HG03159 (cell line): ENCODE measurements around the gene HEG1.
A peak's percentile ranks its signal among the peaks of the same experiment; 100 is the strongest.

Experiments used
- ATAC-seq: cut with Tn5 transposase; IDR thresholded peaks from one replicate; pipeline ENCODE4 v1.9.1; 2021; ENCODE audit warnings: mild to moderate bottlenecking, moderate library complexity; ENCODE audit not compliant: unreplicated experiment

Gene HEG1

DNA sequence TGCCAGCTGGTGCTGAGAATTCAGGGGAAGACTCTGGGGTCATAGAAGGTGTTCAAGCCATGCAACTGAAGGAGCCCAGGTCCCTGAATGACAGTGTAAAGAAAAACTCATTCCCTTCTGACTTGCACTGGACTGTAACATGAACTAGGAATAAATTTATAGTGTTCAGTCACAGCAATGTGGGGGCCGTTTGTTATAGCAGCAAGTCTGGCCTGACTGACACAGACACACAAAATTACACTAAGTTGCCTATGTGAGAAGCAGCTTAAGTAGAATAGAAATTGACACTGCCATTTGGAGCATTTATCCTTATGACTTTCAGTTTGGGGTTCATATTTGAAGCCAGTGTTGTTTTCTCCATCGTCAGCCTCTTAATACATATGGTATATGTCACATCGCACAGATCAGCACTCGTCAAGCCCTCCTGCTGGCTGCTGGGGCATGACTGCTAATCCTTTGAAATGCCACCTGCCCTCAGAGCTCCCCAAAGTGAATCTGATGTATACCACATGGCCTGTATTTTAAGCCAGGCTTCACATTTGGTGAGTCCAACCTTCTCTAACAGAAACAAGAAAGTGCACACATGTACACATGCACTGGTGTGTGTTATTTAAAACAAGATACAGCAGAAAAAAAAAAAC is 17.1 kb upstream of the HEG1 start:
- no peak for ATAC-seq

- no peak for ATAC-seq
Observed at GRCh38 chr3:125072301-125072700, 16.5 kb upstream of the HEG1 start.

DNA sequence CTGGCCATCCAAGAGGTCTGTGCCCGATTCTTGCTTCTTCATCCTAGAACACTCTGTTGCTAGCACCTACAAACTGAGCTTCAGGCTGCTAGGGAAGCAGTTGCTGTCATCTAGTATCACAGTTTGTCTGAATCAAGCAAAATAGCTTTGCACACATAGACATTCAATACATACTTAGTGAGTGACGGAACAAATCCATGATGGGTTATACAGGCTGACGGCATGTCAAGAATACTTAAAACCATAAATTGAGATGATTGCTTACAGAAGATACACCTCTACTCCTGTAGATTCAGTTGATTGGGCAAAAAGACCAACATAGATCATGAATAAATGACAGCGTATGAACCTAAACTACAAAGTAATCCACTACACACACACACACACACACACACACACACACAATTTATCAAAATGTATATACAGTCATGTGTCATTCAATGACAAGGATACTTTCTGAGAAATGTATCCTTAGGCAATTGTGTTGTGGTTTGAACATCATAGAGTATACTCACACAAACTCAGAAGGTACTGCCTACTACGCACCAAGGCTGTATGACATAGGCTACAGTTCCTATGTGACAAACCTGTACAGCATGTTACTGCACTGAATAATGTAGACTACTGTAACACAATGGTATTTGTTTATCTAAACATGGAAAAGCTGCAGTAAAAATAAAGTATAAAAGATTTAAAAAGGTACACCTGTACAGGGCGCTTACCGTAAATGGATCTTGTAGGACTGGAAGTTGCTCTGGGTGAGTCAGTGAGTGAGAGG is 14.4 kb upstream of the HEG1 start:
- no peak for ATAC-seq

DNA sequence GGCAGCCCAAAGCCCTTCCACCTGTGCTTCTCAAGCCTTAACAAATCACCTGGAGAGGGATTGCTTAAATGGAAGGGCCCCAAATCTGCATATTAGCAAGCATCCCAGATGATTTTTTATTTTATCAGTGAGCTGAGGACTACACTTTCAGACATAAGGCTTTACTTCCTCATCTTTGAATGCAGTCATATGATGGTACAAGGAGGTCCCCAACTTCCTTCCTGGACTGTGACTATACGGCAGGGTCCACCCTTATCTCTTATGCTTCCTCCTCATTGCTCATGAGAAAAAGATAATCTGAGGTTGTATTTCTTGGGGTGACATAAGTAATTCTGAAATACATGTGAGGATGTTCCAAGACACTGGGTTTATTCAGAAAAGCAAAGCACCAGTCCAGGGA is 13.7 kb upstream of the HEG1 start:
- ATAC-seq = no peak

- no peak for ATAC-seq
Observed at GRCh38 chr3:125068265-125068664, 12.5 kb upstream of the HEG1 start.

DNA sequence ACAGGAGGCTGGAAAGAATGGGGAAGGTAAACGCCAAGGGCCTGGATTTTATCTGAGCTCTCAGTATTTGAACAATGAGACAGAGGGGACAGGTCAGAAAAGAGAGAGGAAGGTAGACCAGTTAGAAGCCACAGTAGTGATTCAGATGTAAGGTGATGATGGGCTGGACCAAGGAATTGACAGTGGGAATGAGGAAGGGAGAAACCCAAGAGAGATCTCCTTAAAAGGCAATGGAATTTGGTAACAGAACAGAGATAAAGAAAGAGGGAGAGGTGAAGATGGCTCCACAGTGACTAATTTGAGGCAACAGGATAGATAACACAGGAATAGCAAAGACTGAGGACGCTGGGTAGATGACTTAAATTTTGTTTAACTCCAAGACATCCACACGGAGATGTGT is 11.4 kb upstream of the HEG1 start:
- ATAC-seq = no peak

- ATAC-seq = no peak
Observed at GRCh38 chr3:125062904-125063618, 7.3 kb upstream of the HEG1 start.

GRCh38 chr3:125061646-125062045 is 5.8 kb upstream of the HEG1 start:
- ATAC-seq = no peak

DNA sequence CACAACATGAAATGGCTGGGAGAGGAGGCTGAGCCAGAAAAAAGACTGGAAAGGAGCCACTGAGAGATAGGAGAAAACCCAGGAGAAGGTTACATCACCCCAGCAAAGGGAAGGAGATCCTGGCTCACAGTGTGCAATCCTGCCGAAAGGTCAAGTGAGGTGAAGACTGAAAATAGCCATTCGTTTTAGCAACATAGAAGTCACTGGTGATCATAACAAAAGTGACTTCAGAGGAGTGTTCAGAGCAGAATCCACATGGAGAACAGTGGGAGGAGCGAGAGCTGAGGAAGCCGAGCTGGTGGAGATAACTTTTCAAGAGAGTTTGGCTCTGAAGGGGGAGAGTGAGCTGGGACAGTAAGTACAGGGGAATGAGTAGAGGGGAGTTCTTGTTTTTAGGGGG is 5.4 kb upstream of the HEG1 start:
- ATAC-seq = no peak

DNA sequence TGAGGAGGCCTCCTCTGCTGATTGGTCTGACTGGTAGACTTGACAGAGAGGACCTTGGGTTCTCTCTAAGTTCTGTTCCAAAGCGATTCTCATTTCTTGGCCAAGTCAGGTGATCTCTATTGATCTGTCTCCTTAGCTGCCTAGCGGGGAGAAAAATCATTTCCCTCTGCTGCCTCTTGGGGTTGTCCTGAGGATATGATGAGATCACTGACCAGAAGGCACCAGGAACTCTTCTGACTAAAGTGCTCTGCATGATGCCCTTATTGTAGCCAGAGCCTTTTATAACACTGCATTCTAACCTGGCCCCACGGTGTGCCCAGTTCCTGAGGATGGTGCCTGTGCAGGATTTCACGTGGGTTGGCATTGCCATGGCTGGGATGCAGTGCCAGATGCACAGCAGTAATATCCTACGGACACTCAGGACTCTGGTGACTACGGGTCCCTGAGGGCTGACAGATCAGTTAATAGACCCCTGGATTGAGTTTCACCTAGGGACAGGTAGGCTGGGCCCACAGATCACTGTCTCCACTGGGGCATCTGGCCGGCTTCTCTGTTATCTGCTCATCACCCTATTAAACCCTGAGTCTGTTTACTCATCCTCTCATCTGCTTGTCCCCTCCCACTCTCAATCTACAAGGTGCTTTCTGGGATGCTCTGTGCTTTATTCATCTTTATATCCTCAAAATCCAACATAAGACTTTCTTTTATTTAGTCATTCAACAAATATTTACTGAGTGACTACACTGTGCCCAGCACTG is 3.9 kb upstream of the HEG1 start:
- no peak for ATAC-seq

DNA sequence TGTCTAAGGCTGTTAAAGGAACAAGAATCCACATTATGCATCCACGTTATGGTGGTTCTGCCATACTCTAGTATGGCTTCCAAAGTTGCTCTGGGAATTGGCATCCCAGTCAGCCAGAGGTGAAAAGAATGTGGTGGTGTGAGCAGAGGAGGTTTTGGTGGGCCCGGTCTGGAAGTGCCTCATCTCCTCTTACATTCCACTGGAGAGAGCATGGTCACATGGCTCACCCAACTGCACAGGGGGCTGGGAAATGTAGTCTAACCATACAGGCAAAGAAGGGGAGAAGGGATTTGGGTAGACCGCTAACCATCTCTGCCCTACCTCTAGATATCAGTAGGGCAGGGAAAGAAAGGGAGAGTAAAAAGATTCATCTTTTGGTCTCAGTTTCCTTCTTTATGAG is 3.2 kb upstream of the HEG1 start:
- no peak for ATAC-seq

DNA sequence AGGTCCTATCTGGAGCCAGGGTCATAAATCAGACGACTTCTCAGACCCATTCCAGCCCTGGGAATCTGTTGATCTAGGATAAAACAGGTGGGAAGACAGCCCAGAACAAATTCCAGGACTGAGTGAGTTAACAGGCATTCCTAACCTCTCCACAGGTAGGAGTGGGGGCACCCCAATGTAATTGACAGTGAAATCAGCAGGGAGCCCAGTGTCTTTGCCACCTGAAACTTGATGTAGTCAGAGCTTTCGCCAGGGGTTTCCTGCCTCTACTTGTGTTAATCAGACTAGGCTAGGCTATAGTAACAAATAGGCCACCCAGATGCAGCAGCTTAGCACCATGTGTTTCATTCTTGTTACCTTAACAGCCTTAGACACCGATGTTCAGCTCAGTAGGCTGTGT is 2.7 kb upstream of the HEG1 start:
- no peak for ATAC-seq

DNA sequence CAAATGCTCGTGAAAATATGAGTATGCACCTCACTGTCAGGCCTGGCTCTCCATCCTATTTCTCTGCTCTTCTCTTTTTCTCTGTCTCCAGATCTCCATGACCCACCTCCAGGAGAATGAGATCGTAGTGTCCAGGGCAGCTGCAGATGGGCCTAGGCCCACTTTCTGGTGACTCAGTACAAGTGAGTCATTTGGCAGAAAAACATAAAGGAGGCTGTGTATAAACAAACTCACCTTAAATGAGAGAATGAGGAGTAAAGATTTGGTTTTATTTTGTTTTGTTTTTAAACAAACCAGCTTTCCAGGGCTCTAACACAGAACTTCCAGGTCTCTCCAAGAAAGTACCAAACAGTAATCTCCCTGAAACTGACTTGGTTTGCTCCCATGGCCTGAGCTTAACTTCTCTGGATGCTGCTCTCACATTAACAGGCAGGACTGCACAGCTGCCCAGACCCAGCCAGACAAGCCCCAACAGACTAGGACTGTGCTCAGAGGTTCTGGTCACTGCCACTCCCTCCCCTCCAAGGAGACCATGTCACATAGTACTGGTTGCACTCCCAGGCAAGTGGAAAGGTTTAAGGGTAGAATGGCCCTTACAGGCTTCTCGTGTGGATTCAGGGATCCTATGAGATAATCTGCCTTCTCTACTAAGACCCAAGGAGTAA is 1.5 kb upstream of the HEG1 start:
- no peak for ATAC-seq

GRCh38 chr3:125055331-125055912 is 375 bp downstream of the HEG1 start:
- ATAC-seq = peak; percentile 17

DNA sequence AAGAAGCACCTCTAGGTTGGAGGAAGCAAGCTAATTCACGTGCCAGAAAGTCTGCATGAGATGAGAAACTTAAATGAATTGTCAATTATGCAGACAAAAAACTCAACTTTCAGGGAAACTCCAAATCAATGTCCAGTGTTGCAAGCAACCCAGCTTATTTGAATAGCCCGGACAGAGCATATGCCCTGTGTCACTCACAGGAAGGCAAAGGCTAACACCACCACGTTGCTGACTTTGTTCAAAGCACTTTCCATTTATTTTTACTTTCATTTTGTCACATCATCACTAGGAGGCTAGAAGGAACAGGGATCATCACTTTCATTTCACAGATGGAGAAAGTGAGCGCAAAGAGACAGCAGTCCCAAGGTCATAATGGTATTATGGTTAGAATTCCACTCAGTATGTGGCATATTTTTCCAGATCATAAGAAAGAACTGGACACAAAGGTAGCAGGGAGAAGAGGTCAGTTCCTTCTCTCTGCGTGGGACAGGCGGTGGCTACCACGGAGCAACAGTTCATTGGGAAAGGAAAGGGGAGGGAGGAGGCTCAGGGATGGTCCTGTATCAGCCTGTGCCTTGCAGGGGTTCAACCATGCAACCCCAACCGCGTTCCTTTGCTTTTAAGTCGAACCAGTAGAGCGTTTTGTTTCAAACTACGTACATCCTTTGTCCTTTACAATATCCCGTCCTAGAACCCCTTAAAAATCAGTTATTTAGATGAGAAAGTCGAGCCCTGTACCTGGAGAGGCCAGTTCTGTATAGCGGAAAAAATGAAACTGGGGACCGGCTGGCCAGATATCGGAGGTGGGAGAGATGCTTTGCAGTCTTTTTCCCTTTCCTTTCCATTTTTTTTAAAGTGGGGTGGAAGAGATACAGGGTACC is 1.1 kb downstream of the HEG1 start:
- ATAC-seq = no peak

DNA sequence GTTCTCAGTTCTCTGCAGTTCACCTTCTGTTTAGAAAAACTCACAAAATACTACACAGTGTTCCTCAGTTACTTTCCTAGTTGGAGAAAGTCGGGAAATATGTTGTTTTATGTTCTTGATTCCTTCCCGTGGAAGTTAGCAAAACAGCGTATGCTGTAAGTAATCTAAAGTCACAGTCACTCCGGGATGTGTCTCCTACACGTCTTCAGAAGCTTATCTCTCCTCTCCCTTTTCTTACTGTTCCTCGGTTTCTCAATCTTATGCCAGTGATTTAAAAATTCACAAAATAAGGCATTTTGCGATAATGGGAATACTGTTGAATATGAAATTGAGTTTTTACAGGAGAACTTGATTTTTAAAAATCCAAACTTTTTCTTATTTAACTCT is 1.7 kb downstream of the HEG1 start:
- ATAC-seq = no peak

DNA sequence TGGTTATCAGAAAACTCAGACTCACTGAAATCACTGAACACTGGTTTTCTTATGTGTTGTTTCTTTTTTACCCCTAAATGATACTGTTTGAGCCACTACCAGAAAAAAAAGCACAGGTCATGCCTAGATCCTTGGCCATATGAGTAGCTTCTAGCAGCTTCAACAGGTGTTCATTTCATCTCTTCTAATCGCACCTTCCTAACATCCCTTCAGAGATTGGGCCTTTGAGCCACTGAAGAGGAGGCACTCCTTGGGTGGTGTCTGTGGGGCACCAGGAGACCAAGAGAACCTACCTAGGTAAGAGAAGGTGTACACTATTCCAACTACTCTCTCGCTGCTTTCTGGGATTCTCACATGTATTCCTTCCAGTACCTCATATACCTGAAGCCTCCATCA is 2.5 kb downstream of the HEG1 start:
- ATAC-seq = no peak

DNA sequence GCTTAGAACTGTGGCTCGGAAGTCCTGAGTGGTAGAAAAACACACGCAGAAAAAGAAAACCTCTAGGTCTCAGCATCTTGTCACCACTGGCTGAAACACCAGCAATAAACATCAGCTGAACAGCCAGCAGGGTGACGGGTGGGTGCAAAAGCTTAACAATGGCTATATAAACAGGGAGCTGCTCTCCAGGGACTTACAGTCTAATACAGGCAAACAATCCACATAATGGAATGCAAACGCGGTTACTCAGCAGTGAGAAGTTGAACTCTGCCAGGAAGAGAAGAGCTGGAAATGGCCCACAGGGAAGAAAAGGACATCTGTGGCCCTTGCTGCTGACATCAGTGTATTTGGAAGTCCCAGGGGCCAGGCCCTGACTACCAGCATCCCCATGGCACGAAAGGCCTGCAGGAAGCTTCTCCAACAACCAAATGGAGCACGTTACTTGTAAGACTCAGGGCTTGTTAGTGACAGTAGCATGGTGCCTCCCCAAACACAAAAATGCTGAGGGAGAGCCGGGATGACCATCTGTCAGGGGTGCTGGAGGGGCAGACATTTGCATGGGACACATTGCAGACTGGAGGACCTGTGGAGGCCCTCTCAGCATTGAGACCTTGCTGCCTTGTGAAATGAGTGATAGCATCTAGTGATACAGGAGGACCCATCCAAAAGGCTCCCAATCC is 3.0 kb downstream of the HEG1 start:
- ATAC-seq = no peak
